HG03139 (cell line): ENCODE measurements around the gene EPHA3.

Source experiments
- ATAC-seq: cut with Tn5 transposase; IDR thresholded peaks from one replicate; pipeline ENCODE4 v1.9.1; 2021; ENCODE audit not compliant: unreplicated experiment

Gene EPHA3

GRCh38 chr3:89527736-89528305 is 420.4 kb downstream of the EPHA3 start:
- no peak for ATAC-seq
